Myometrial cell (primary cell): ENCODE data around the gene STARD7. TPM values are rescaled to one million over a fixed set of nuclear protein-coding genes. Genes with fewer than 3 reads are reported as not detected.

ENCODE experiments used
- total RNA-seq: library from RNA; depleted of rRNA; stranded (reverse); fragments of >200 nt; gene quantifications from 2 replicates; pipeline ENCODE4 v1.2.3, GENCODE V29; 2015

STARD7 gene, protein sequence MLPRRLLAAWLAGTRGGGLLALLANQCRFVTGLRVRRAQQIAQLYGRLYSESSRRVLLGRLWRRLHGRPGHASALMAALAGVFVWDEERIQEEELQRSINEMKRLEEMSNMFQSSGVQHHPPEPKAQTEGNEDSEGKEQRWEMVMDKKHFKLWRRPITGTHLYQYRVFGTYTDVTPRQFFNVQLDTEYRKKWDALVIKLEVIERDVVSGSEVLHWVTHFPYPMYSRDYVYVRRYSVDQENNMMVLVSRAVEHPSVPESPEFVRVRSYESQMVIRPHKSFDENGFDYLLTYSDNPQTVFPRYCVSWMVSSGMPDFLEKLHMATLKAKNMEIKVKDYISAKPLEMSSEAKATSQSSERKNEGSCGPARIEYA
- total RNA-seq = 94.0 and 122 TPM in 2 replicates

DNA sequence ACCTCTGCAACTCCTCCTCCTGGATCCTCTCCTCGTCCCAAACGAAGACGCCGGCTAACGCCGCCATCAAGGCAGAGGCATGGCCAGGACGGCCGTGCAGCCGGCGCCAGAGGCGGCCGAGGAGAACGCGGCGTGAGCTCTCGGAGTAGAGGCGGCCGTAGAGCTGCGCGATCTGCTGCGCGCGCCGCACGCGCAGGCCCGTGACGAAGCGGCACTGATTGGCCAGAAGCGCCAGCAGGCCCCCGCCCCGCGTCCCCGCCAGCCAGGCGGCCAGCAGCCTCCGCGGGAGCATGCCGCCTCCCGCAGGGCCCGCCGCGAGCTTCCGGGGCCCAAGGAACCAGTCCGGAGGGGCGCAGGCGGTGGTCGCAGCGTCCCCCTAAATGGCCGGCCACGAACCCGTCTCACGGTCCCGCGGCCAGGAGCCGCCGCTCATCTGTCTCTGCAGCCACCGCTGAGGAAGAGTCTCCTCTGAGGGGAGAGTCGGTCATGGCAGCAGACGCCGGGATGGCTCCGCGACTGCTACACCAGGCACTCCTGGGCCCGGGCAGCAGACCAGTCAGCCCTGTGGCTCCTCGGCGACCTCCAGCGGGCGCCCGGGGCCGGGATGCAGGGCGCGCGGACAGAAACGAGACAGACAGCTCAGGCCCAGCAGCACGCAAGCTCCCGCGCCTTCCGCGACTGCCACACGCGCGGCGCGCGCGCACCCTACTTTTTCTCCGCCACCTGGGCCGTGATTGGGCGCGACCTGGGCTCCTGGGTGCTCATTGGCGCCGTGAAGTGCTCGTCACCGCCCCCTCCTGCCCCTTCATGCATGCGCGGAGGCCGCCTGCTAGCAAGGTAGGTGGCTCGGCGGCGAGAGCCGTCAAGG, at the start of gene STARD7:
STARD7 (minus strand) TSS at position 685 of the 868 bp plus-strand sequence; CDS start at position 292, 393 bp downstream.

GRCh38 chr2:96145036-96145847, 63.4 kb downstream of the STARD7 start, which contains the start of gene DUSP2:
DUSP2 (minus strand) TSS chr2:96145440; CDS start chr2:96145354, 86 bp downstream.

DNA sequence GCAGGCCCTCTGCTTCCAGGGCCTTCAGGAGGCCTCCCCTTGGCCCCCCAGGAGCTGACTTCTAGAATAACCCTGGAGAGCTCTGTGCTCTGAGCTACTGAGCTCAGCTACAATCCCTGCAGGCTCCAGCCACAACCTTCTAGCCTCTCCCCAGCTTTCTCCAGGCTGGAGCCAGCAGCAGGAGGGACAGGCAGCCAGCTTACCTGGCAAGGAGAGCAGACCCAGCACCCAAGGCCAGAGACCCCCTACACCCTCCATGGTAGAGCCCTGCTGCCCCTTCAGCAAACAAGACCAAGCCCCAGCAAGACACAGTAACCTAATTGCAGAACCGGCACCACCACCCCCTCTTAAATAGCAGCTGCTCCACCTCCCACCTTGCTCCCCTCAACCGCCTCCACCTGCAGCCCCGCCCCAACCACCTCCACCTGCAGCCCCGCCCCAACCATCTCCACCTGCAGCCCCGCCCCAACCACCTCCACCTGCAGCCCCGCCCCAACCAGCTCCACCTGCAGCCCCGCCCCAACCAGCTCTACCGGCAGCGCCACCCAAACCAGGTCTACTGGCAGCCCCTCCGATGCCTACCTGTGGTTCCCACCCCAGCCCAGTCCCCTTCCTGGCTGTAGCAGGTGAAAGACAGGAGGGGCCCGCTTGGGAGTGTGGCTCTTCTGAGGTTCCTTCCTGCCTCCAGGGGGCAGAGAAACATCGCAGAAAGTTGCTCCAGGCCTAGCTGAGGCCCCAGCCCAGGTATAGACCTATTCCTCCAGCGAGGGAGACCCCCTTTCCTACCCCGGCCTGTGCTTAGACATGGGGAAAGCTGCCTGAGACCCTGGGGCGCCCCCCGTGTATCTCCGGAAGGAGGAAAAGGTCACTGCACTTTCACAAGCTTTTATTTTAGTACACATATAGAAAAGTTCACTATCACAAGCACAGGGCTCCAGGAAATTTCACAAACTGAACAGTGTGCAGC, 70.2 kb downstream of the STARD7 start, which contains the start of gene ASTL:
ASTL (minus strand) TSS at position 324 of the 967 bp plus-strand sequence; CDS start at position 258, 66 bp downstream.

Other genes with a start within 250 kb of the STARD7 start
- 0.86 and 4.8 TPM in 2 replicates for gene ANKRD36C, start 217.0 kb downstream of the STARD7 start, total RNA-seq
- 3.0 and 9.2 TPM in 2 replicates for gene GPAT2, start 173.9 kb downstream of the STARD7 start, total RNA-seq
- gene ADRA2B, start 92.3 kb downstream of the STARD7 start, total RNA-seq = not detected in 2 replicates
- not detected in 2 replicates for gene ASTL, start 70.3 kb downstream of the STARD7 start, total RNA-seq
- gene DUSP2, start 63.4 kb downstream of the STARD7 start, total RNA-seq = 2.6 and 3.5 TPM in 2 replicates
- gene TMEM127, start 57.2 kb upstream of the STARD7 start, total RNA-seq = 21.9 and 28.9 TPM in 2 replicates
- gene CIAO1, start 57.4 kb upstream of the STARD7 start, total RNA-seq = 105 and 129 TPM in 2 replicates
- gene SNRNP200, start 96.7 kb upstream of the STARD7 start, total RNA-seq = 60.0 and 76.7 TPM in 2 replicates
- gene ITPRIPL1, start 116.5 kb upstream of the STARD7 start, total RNA-seq = 1.4 and 3.5 TPM in 2 replicates
- 13.0 and 29.2 TPM in 2 replicates for gene NCAPH, start 126.9 kb upstream of the STARD7 start, total RNA-seq